ENCODE measurements around the gene FGF21.

DNA sequence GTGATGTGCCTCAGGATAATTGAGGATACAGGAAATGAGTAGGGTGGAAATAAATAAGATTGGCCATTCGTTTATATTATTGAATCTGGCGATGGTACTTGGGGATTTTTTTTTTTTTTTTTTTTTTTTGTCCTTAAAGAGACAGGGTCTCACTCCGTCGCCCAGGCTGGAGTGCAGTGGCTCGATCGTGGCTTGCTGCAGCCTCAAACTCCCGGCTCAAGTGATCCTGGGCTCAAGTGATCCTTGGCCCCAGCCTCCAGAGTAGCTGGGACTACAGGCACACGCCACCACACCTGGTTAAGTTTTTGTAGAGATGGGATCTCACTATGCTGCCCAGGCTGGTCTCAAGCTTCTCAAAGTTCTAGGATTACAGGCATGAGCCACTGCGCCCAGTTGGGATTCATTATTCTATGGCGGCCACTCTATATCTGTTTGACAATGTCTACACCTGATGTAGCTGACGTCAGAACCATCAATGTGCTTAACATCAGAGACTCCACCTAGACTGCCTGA is 33.1 kb upstream of the FGF21 start:
- TF ChIP-seq, protein P1, sequence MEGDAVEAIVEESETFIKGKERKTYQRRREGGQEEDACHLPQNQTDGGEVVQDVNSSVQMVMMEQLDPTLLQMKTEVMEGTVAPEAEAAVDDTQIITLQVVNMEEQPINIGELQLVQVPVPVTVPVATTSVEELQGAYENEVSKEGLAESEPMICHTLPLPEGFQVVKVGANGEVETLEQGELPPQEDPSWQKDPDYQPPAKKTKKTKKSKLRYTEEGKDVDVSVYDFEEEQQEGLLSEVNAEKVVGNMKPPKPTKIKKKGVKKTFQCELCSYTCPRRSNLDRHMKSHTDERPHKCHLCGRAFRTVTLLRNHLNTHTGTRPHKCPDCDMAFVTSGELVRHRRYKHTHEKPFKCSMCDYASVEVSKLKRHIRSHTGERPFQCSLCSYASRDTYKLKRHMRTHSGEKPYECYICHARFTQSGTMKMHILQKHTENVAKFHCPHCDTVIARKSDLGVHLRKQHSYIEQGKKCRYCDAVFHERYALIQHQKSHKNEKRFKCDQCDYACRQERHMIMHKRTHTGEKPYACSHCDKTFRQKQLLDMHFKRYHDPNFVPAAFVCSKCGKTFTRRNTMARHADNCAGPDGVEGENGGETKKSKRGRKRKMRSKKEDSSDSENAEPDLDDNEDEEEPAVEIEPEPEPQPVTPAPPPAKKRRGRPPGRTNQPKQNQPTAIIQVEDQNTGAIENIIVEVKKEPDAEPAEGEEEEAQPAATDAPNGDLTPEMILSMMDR (IDR thresholded peaks at IDR 0.05), result no peak
- TF ChIP-seq POLR2A (IDR thresholded peaks at IDR 0.05) (no peak), POLR2AphosphoS5 (IDR thresholded peaks at IDR 0.05) (no peak)
